Activated CD8-positive, alpha-beta memory T cell treated with anti-CD3 and anti-CD28 coated beads for 4 hours (primary cell): ENCODE data around the gene GCGR.
"Not testable (repeated sequence)": the region's sequence is repeated elsewhere in the genome, so short reads cannot be mapped to it uniquely, and the experiment has no call there.

ENCODE experiments used
- DNase-seq, 2 donors: peaks; one replicate each; pipeline ENCODE4 v3.0.0-alpha.2; 2020; ENCODE audit warnings: low read depth in 2 of 2

GCGR gene

DNA sequence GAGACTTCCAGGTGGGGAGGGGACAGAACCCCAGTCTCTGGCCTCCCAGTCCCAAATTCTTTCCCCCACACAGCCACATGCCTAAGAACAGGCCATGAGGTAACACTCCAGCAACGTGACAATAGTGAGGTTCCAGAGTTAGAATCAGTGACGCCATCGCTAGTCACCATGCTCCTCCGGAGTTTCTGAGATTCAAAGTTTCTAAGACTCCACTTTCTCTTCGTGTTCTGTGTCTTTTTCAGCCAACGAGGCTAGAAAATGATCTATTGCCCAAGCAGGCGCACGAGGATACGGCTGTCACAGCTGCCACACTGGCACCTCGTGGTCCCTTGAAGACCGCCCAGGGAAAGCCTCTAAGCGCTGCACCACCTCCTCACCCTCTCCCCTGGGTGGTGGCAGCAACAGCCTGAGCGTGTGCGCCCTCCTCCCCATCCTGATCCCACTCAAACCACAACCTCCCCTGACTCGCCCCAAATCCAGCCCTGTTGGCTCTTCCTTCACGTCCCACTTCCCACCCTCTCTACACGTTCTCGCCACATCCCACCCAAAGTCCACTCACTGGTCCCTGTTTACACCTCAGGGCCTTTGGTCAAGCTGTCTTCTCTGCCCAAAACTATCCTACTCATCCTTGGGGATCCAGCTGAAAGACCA lies 28.1 kb downstream of the GCGR start:
- peak; percentile 25 to 35 for DNase-seq

DNA sequence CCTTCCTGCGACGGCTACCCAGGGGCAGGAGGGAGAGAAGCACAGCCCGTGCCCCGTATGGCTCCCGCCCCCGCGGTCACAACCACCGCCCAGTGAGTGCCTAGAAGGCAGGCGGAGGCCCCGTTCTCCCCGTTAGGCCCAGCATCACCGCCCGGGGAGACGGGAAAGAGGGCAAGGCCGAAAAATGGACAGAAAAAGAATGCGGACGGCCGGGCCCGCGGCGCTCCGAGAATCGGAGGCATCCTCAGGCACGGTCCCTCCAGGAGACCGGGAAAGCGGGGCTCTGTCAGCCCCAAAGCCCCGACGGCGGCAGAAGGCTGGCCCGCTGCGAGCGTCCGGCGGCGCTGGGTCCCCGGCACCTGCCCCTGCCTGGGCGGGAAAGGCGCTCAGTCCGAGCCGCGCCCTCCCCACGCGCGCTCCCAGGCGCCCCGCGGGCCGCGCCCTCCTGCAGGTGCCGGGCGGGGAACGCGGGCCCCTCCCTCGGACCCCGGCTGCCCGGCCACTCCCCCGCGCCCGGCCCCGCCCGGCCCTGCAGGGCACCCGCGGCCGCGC lies 28.7 kb downstream of the GCGR start:
- DNase-seq: peak in 1 of 2 donors; percentile 14

DNA sequence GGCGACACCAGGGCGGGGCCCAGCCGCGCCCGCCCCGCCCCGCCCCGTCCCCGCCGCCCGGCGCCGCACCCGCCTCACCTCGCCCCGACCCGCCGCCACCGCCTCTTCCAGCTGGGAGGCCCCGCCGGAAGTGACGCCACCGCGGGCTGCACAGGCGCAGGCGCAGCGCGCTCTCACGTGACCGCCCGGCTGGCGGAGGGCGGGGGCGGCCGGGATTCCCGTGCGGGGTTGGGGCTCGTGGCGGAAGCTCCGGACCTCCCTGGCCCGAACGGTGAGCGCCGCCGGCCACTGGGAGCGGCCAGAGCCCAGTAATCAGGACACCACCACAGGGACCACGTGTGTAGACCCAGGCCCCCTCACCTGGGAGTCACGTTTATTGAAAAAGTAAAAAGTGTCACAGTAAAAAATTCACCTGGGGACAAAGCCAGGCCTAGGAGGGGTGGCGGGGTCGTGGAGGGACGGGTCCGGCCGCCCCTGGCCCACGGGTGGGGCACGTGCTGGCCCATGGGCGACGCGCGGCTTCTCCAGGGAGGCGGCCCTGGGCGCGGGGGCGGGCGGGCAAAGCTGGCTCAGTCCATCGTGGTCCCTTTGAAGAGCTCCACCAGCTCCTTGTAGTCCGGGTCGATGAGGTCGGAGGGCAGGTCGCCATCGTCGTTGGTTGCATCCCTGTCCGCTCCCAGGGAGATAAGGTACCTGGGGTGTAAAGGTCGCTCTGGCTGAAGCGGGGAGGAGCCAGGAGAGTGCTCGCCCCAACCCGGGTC lies 29.4 kb downstream of the GCGR start, which contains the start of gene MCRIP1:
Gene MCRIP1 (minus strand): TSS at position 132 of the 761 bp plus-strand sequence. CDS start 8,785 bp downstream, outside the sequence.
- DNase-seq: peak; percentile 88 to 89

DNA sequence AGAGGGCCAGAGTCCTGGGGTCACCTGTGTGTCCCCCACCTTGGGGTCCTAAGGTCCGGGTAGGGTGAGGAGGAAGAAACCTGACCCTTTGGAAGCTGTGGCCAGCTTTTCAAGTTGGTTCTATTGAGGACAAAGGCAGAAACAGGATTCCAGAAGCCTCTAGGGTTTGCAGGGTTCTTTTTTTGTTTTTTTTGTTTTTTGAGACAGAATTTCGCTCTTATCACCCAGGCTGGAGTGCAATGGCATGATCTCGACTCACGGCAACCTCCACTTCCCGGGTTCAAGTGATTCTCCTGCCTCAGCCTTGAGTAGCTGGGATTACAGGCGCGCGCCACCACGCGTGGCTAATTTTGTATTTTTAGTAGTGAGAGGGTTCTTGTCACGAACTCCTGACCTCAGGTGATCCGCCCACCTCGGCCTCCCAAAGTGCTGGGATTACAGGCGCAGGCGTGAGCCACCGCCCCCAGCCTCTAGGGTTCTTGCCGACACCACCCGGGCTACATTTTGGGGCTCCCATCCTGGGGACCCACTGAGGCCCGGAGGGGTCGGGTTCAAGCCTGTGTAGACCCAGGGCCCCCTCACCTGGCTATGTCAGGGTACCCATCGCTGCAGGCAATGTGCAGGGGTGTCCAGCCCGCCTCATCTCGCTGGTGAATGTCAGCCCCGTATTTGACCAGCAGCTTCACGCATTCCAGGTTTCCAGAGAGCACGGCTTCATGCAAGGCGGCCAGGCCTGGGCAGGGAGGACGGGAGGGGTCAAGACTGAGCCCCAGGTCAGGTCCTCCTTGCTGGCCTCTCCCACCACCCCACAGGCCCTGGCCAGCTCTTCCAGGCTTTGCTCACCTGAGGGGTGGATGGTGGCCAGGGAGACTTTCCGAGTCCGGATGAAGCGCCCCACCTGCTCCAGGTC lies 30.2 kb downstream of the GCGR start:
- DNase-seq: no peak

DNA sequence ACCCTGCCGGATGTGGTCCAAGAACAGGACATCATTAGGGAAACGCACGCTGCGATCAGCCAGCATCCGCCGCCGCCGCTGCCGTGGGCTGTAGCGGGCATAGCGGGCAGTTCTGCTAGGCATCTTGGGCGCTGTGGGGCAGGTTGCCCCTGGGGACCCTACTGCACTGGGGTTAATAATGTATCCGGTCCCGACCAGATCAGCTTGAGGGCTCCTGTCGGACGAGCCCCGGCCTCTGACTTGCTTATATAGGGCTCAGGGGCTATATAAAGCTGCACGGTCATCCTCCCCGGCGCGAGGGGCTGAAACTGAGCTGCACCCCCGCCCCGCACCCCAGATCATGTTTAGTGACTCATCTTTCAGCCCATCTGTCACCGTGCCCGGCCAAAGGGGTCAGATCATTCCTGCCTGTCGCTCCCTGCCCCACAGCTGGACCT lies 30.9 kb downstream of the GCGR start, which contains the start of gene PPP1R27:
Gene PPP1R27 (minus strand): TSS at position 220 of the 437 bp plus-strand sequence. CDS start 97 bp downstream, at position 123.
- no peak for DNase-seq

DNA sequence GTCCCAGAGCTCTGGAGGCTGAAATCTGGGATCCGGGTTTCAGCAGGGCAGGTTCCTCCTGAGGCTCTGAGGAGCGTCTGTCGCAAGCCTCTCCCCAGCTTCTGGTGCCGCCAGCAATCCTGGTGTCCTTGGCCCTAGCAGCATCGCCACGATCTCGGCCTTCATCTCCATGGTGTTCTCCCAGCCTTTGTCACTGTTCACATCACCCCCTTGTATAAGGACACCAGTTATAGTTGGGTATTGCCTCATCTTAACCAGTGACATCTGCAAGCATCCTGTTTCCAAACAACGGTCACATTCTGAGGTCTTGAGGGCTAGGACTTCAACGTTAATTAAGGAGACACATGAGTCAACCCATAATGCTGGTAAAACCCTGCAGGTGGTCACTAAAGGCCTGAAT lies 33.7 kb downstream of the GCGR start:
- no peak for DNase-seq

DNA sequence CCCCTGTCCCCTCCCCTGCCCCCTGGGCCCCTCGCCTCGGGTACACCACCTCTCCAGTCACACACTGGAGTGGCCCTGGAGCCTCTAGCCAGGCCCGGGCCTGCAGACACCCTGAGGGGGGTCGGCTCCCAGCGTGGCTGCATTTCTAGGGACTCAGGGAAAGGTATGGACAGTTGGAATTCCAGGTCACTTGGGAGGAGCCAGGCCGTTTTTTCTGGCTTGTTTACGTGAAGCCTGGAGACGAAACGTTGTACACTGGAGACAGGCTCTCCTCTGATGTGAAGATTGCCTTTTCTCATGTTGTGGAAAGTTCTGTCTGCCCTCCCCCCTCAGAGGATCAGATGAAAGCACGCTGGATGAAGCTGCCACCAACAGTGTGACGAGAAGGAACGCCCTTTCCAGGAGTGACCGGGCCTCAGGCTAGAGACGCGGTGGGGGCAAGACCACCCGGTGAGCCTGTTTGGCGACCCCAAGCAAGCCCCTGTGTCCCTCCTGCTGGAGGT lies 34.9 kb downstream of the GCGR start:
- DNase-seq: no peak

DNA sequence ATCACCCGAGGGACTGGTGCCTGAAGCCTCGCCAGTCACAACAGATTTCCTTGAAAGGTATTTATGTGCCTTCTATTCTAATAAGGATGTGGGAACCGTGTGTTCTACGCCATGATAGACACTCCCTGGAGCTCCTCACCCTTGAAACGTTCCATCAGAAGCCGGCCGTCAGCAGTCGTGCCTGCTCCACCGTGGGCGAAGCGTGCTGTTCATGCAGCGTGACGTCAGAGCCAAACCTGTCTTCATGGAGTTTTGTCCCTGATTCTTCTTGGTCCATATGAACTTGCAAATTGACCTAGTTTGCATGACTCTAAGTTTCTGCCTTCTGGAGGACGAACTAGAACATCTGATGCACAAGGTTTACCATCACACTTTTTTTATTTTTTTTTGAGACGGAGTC lies 35.4 kb downstream of the GCGR start:
- no peak for DNase-seq

DNA sequence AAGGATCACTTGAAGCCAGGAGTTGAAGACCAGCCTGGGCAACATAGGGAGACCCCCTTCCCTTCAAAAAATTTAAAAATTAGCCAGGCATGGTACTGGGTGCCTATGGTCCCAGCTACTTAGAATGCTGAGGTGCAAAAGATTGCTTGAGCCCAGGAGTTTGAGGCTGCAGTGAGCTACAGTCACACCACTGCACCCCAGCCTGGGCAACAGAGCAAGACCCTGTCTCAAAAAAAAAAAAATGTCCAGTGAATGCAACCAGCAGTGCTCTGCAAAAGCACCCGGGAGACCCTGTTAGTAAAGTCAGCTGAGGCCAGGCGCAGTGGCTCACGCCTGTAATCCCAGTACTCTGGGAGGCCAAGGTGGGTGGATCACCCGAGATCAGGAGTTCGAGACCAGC lies 36.1 kb downstream of the GCGR start:
- DNase-seq: not testable (repeated sequence)

DNA sequence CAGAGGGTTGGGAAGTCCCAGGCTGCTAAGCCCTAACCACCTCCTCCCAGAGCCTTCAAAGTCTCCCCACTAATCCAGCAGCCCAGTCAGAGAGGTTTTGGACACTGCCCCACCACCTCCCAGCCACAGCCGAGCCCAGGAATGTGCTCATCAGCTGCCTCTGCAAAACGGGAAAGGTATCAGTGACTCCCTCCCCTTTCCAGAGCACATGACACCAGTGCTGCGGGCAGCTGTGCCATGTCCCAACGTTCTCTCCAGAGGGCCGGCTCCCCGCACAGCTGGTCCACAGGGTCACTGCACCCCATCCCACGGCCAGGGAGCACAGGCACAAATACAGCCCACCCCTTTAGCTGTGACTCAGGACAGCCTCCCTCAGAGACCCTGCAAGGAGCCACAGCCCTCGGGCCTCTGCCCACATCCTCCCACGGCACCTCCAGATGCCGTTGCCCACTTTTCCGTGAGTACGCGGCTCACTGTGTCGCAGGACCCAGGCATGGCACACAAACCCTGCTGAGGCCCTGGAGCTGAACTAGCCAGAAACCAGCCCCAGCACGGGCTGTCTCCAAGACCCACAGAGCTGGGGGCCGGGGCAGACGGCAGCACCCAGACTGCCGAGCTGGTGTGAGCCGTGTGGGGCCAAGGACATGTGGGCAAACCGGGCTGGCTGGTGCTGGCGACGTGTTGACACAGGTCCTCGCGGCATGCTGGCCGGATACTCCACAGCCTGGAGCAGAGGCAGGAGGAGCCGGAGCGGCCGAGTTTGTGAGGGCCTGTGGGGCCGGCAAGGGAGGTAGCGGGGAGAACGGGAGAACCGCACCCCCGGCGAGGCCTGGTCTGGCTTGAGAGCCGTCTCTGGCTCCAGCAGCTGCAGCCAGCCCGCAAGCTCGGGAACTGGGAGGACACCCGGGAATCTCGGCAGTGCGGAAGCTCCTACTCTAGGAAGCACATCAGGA lies 37.2 kb downstream of the GCGR start:
- DNase-seq: no peak

DNA sequence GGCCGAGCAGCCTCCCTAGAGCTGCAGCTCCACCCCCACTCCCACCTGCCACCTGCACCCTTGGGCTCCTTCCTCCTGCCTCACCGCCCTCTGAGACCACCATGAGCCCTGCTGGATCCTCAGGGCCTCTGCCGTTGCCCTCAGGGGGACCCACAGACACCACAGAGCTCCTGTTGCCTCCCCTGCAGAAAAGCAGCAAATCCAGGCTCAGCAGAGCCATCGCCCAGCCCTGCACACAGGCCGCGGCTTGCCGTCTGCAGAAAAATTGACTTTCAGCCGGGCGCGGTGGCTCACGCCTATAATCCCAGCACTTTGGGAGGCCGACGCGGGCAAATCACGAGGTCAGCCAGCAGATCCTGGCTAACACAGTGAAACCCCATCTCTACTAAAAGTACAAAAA lies 37.9 kb downstream of the GCGR start:
- no peak for DNase-seq

DNA sequence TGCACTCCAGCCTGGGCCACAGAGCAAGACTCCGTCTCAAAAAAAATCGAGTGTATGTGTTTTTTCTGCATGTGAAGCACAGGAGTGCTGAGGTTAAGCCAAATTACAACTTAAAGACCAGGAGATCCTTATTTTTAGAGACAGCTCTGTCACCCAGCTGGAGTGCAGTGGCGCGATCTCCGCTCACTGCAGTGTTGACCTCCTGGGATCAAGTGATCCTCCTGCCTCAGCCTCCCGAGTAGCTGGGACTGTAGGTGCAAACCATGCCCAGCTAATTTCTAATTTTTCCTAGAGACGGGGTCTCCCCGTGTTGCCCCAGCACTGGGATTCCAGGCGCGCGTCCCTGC lies 38.4 kb downstream of the GCGR start:
- DNase-seq: no peak

DNA sequence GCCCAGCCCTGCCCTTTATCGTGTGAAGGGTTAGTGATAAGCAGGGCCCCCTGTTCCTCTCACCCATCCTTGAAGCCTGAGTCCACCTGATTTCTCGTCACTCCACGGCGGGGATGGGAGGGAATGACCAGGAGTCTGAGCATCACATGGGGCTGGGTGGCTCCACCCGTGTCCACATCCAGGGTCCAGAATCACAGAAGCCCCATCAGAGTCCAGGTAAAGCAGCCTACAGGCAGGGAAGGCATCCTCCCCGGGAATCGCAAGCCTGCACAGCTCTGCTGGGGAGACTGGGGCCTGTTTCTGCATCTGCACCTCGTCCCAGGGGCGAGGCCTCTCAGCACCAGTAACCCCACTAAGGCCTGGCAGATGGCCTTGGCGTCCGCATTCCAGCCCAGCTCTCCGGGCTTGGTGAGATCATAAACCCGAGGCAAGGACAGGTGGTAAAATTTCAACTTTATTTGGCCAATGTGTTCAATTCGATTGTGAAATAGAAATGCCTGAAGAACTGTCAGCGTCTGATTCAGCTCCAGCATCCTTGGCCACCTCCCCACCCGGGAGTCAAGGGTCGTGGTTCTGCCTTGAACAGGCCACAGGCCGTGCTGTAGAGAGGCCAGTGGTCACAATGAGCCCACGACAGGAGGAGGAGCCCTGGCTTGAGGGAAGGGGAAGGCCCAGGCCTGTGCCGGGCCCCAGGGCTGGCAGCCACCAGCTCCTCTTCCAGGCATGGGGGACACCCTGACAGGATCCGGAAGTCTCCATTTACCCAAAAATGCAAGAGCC lies 39.0 kb downstream of the GCGR start:
- no peak for DNase-seq

DNA sequence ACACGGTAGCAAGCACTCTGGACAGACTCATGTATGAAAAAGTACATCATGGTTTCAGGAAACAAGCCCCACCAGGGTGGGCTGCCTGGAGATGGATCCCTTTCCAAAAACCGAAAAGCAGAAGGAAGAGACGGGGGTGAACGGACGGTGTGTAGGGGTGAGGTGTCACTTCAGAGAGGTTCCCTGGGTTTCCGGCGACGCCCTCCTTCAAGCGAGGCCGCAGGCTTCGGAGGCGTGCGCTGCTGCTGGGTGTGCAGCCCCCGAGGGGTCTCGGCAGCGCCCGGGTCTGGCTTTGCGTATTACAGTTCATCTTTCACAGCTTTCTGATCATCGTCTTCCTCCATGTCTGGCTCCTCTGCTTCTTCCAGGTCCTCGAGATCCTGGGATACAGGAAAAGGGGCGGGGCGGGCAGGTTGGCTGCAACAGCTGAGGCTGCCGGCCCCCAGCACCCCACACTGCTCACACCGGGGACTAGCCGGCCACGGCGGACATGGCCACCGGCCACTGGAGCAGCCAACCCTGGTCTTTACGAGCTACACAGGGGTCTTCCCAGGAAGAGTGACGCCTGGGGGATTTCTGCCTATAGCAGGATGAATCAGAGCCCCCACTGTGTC lies 39.9 kb downstream of the GCGR start:
- no peak for DNase-seq

DNA sequence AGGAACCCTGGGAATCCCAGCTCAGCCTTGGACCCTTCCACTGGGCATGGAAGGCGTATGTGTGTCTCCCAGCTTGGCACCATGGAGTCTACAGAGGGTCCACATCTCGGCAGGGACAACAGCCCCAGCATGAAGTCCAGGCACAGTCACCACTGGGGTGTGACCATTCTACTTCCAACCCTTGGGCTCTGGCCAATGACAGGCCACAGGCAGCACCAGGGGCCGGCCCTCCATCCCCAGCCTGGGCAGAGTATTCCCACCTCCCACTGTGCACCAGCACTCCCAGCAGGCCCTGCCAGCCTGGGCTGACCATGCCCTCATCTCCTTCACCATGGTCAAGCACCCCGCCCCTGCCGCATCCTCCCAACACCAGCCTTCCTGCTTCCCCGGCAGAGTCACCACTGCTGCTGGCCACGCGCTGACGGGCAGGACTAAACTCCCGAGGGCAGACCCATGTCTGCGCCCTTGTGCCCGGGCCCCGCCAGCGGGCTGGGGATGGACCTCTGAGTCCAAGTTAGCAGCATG lies 40.4 kb downstream of the GCGR start:
- DNase-seq: no peak

DNA sequence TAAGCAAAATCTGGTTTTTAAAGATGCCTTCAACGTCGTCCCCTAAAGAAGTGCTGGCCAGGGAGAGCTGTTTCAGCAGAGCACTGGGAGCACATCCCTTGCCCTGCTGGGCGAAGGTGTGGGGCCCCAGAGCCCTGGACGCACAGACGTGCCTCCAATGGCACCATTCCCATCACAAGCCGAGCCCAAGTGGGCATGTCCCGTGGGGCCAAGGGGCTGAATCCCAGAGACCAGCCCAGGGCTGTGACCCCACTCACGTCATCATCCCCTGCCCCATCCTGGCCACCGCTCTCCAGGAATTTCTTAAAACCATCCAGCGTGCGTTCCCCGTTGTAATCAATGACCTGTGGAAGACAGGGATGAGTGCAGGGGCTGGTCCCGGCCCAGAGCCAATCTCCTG lies 40.9 kb downstream of the GCGR start:
- no peak for DNase-seq

DNA sequence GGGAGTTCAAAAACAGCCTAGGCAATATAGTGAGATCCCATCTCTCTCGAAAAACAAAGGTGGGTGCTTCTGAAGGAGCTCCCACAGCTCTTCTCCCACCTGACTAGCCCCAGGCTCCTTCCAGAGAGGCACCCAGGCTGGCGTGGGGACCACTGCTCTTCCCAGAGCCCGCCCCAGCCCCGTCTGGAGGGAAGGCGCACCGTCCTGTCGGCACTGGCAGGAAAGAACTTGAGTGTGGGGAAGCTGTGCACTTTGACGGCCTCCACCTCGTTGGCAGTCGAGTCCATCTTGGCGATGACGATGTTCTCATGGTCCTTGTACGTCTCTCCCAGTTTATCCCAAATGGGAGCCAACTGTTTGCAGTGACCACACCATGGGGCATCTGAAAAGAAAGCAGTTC lies 41.4 kb downstream of the GCGR start:
- no peak for DNase-seq

DNA sequence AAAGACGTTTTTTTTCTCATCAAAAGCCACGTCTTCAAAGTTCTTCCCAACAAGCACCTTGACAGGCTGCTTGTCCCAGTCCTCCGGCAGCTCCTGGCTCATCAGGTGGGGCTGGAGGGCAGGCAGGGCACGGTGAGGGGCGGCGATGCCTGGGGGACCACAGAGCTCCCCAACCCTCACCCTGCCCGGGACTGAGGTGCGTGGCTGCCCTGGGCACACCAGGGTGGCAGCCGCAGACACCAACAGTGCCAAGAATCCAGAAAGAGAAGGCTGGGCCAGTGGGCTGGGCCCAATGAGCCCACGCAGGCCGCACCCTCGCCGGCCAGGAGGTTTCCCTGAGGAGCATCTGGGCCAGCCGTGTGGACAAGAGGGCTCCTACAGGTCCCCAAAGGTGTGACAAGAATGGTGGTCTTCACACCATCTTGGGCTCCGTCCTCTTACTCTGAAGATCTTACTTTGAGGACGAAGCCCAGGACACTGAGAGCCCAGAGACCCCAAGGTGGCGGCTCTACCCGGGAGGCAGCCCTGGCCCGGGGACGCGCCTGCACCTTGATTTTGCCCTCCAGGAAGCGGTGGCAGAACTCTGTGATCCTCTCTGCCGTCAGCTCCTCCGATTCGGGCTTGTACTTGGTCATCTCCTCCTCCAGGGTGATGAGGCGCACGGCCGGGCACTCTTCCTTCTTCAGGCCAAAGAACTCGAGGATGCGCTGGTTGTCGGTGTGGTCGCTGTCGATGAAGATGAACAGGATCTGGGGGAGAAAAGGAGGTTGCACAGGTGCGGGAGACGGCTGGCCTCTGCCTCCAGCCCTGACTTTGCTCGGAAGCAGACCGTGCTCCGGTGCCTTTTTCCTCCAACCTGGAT lies 42.2 kb downstream of the GCGR start:
- no peak for DNase-seq
